Bronchial smooth muscle cell (primary cell): ENCODE results near the gene ZDHHC14. TPM values are rescaled to one million over a fixed set of nuclear protein-coding genes. Genes with fewer than 3 reads are reported as not detected.

Experiments
- total RNA-seq: library from RNA; depleted of rRNA; stranded (reverse); fragments of >200 nt; gene quantifications from 2 replicates; pipeline ENCODE4 v1.2.1, GENCODE V29; 2014

Gene ZDHHC14
- total RNA-seq, result 3.0 and 3.5 TPM in 2 replicates

DNA sequence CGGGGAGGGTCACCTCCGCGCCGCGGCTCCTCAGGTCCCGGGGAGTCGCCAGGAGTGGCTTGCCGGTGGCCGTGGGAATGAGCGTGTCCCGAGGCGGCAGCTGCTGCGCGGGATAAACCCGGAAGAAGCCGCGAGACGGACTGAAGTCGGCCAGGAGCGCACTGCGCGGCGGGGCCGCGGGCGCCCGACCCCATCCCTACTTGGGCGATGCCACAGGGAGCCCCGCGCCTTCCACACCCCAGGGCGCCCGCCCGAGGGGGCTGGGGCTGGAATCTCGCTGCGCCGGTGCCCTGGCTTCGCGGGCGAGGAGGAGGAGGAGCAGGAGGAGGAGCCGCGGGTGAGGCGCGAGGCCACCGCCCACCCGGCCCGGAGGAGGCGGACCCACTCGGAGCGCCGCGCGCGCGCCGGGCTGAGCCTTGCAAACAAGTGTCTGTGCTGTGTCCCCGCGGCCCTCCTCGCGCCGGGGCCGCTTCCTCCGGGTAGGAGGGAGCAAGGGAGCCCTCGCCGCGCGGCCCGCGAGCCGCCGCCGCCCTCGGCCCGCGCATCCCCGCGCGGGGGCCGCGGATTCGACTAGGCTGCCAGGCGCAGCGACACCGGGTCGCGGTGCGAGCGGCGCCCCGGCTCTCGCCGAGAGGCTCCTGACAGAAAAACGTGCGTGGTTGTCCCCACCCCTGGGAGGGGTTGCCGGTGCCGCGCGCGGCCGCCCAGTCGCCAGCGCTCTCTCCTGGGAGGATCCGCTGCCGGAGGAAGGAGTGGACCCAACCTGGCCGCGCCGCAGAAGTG is at the start of gene ZDHHC14:
TSS of gene ZDHHC14 (plus strand) at position 412 of the 783 bp plus-strand sequence.

Other genes starting within 250 kb of the ZDHHC14 start
- 5.7 and 7.4 TPM in 2 replicates for gene TMEM242, start 57.7 kb upstream of the ZDHHC14 start, total RNA-seq